ENCODE results near the gene SDK1. TPM values are rescaled to one million over a fixed set of nuclear protein-coding genes. Genes with fewer than 3 reads are reported as not detected.

The SDK1 gene
- total and polyA plus RNA-seq, 4 donors, result 0.12 to 0.47 (median 0.36) TPM

- no peak for DNase-seq (ENCODE audit: low spot score)
- Histone ChIP-seq H3K27me3 (ENCODE audit: control insufficient read depth in 4 of 4, insufficient read depth in 4 of 4, low read length in 3 of 4) (peaks cover 0 to 3% (median 0%) of the 10 kb centered on the region in 4 donors), H3K4me3 (ENCODE audit: low read depth in 1 of 3, low read length in 3 of 3) (no peak overlapping the region), H3K4me1 (ENCODE audit: control insufficient read depth in 4 of 4, insufficient read depth in 4 of 4, low read length in 3 of 4) (no peaks in the 10 kb centered on the region), H3K9ac (ENCODE audit: low read depth in 1 of 2, low read length in 2 of 2) (no peak overlapping the region), H3K9me3 (ENCODE audit: control insufficient read depth in 4 of 4, low read length in 3 of 4) (no peaks in the 10 kb centered on the region), H3K27ac (ENCODE audit: low read depth in 1 of 2, low read length in 2 of 2) (no peak overlapping the region), H3K36me3 (ENCODE audit: control insufficient read depth in 4 of 4, insufficient read depth in 3 of 4, low read depth in 1 of 4, low read length in 3 of 4) (no peaks in the 10 kb centered on the region)
- WGBS, result 85% methylated on average over 9 of the region's 9 CpGs
- TF ChIP-seq JUND (IDR thresholded peaks at IDR 0.05) (no peak), REST (IDR thresholded peaks at IDR 0.05) (no peak), FOXA1 (IDR thresholded peaks at IDR 0.05) (no peak), ATF3 (IDR thresholded peaks at IDR 0.05) (no peak), YY1 (IDR thresholded peaks at IDR 0.05) (no peak), ZBTB33 (IDR thresholded peaks at IDR 0.05) (no peak)
Measured at GRCh38 chr7:3370068-3370830, 69.2 kb downstream of the SDK1 start.

- no peak for TF ChIP-seq ATF3 (IDR thresholded peaks at IDR 0.05)
- no peak for TF ChIP-seq FOXA1 (IDR thresholded peaks at IDR 0.05)
- no peak for TF ChIP-seq CTCF (IDR thresholded peaks at IDR 0.05; ENCODE audit: low read depth, low read length, missing input control)
- no peak overlapping the region for H3K4me3 ChIP-seq (ENCODE audit: low read depth in 1 of 3, low read length in 3 of 3)
- H3K9me3 ChIP-seq (ENCODE audit: control insufficient read depth in 4 of 4, low read length in 3 of 4), result no peaks in the 10 kb centered on the region
- H3K9ac ChIP-seq (ENCODE audit: low read depth in 1 of 2, low read length in 2 of 2), result no peak overlapping the region
- 94% methylated on average over 7 of the region's 7 CpGs for WGBS
- no peaks in the 10 kb centered on the region for H3K36me3 ChIP-seq (ENCODE audit: control insufficient read depth in 4 of 4, insufficient read depth in 3 of 4, low read depth in 1 of 4, low read length in 3 of 4)
- no peaks in the 10 kb centered on the region for H3K4me1 ChIP-seq (ENCODE audit: control insufficient read depth in 4 of 4, insufficient read depth in 4 of 4, low read length in 3 of 4)
- no peak for DNase-seq (ENCODE audit: low spot score)
- no peak overlapping the region for H3K27ac ChIP-seq (ENCODE audit: low read depth in 1 of 2, low read length in 2 of 2)
- H3K27me3 ChIP-seq (ENCODE audit: control insufficient read depth in 4 of 4, insufficient read depth in 4 of 4, low read length in 3 of 4), result peaks cover 0 to 3% (median 0%) of the 10 kb centered on the region in 4 donors
Measured at GRCh38 chr7:3370921-3371320, 69.9 kb downstream of the SDK1 start.

Data from liver (tissue), 9 donors.